Stimulated activated CD4-positive, alpha-beta T cell treated with anti-CD3 and anti-CD28 coated beads, Interleukin-1b, Interleukin-23, amount 100 ng/mL, for 48 hours (primary cell): ENCODE data around the gene CACUL1.
"Not testable (repeated sequence)": the region's sequence is repeated elsewhere in the genome, so short reads cannot be mapped to it uniquely, and the experiment has no call there.

Experiments
- DNase-seq: peaks from one replicate; pipeline ENCODE4 v3.0.0-alpha.2; 2020

Gene CACUL1

DNA sequence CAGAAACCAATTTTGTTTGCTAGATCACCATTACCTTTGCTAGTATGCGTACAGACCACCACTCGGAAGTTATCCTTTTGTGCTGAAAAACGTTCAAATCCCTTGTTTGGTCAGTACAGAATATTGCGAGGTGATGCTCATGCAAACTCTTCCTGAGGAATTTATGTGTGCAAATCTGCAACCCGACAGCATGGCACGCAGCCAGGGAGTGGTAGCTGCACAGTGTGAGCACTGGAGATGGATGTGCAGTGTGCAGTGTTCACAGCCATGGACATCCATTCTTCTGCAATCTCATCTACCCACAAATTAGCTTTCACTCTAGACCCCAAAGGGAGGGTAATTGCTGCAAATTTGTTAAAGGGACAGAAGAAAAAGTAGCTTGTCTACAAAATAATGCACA is 72.2 kb downstream of the CACUL1 start:
- DNase-seq = no peak

DNA sequence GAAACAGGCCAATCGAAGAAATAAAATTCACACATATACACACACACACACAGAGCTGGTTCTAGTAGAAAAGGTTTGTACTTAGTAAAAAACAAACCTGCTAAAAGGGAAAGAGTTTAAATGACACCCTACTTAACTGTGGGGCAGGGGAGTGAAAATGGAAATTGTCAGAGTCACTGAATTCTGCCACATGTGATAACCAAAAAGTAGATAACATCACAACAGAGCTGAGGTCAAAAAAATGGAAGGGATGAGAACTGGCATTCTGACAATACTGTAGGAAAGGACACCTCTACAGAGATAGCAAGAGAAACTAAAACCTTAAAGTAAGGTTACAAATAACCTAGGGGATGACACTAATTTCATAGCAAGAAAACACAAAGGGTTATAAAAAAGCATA is 74.6 kb downstream of the CACUL1 start:
- no peak for DNase-seq

GRCh38 chr10:118674226-118674919 is 80.4 kb downstream of the CACUL1 start:
- no peak for DNase-seq

DNA sequence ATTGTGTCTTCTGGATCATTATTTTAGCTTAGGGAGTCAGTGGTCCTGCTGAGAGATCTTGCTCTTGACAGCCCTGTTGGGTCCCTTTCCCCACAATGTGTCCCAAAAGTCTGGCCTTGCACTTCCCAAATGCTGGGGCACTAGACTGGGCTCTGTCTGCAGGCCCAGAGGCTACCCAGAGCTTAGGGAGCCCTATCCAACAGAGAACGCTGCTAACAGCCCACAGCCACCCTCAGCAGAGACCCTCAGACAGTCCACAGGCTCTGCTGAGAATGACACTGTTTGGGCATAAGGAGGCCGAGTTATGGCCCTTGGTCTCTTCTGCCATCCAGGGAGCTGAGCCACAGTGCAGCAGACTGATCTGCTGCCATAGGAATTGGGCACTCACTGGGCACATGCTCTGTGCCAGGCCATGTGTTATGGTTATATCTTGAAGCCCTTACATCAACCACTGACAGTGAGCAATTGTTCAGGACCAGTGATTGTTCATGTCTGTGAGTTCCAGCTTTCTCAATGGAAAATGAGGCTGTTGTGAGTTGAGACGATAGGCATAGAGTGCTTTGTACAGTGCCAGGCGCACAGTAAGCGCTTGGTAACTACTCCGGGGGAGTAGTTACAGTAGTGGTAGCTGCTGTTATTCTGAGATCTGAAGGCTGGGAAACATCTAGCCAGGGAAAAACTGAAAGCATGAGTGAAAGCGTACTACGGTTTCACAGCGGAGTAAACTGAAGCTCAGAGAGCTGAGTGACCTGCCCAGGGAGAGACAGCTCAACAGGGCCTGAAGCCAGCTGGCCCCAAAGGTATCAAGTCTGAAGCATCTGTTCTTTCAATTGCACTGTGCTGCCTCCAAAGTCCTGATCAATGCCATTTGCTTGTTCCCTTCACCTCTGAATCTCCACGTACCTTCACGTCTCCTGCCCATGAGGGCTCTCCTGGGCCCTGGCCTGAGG is 81.7 kb downstream of the CACUL1 start:
- no peak for DNase-seq

DNA sequence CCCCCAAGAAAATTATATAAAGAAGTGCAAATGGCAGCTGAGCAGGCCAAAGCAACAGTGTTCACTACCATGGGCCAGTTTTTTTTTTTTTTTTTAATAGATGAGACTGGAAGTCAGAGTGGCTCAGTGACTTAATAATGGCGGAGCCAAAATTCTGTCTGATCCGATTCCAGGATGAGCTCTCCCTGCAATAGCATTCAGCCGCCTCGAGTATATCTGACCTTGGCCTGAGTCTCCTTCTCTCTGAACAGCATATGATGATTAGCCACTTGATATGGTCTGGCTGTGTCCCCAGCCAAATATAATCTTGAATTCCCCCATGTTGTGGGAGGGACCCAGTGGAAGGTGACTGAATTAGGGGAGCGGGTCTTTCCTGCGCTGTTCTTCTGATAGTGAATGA is 82.6 kb downstream of the CACUL1 start:
- DNase-seq = no peak

- DNase-seq = not testable (repeated sequence)
Measured at GRCh38 chr10:118671221-118671620, 83.5 kb downstream of the CACUL1 start.

GRCh38 chr10:118670472-118671124 is 84.2 kb downstream of the CACUL1 start:
- DNase-seq = no peak

- DNase-seq = no peak
Measured at GRCh38 chr10:118669835-118670234, 84.9 kb downstream of the CACUL1 start.

DNA sequence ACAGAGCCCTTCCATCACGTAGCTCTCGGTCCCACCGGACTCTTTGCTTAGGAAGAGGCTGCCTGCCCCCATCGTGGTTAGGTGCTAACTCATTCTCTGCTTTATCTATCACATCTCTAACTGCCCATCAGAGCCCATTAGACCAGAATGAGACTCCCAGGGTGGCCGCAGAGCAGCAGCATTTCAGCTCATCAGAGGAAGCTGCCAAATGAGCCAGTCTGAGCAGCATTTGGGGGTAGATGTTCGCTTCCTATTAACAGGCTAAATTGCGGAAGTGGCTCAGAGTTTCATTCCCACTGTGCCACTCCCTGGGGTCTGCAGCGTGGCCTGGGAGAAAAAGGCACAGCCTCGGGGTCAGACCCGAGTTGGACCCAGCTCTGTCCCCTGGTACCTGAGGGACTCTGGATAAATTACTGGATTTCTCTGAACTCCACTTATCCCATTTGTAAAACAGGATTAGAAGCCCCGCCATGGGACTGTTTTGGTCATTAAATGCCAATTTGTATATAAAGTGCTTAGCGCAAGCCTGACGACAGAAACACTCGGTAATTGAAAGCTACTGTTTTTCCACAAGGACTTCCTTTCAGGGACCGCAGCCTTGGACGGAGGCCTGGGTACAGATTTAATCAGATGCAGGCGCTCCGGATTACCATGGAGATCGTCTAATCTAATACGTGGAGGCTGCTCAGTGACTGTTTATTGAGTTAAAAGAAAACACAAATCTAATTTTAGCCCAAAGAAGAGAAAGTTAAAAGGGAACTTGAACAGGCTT is 85.6 kb downstream of the CACUL1 start:
- no peak for DNase-seq

DNA sequence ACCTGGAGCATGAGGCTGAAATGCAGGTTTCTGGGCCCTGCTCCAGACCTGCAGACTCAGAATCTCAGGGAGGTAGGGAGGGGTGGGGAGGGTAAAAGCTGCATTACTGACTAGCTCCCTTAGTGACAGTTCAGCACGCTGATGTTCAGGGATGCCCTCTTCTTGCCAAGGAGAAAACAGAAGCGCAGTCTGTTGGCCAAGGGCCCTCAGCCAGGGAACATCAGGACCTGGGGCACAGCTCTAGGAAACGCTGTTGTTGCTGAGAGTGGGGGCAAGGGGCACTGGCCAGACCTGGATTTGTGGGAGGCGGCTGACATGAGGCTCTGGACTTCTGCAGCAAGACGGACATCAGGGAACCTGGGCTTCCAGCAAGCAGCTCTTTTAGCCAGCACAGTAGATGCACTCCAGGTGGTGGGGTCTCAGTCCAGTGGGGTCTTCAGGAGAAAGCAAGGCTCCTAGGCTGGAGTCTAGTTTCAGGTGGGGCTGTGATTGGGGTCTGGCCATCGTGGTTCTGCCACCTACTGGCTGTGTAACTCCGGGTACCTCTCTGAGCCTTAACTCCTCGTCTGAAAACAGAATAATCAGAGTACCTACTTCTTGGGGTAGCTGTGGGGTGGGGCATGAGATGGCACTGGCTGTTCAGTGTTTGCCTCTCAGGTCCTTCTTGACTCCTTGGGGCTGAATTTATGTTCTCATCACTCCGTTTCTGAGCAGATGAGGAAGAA is 86.4 kb downstream of the CACUL1 start:
- no peak for DNase-seq

- no peak for DNase-seq
Measured at GRCh38 chr10:118667732-118668131, 87.0 kb downstream of the CACUL1 start.

- no peak for DNase-seq
Measured at GRCh38 chr10:118666350-118666749, 88.4 kb downstream of the CACUL1 start.

GRCh38 chr10:118664321-118664720 is 90.4 kb downstream of the CACUL1 start:
- DNase-seq = no peak

- no peak for DNase-seq
Measured at GRCh38 chr10:118663176-118663575, 91.6 kb downstream of the CACUL1 start.

DNA sequence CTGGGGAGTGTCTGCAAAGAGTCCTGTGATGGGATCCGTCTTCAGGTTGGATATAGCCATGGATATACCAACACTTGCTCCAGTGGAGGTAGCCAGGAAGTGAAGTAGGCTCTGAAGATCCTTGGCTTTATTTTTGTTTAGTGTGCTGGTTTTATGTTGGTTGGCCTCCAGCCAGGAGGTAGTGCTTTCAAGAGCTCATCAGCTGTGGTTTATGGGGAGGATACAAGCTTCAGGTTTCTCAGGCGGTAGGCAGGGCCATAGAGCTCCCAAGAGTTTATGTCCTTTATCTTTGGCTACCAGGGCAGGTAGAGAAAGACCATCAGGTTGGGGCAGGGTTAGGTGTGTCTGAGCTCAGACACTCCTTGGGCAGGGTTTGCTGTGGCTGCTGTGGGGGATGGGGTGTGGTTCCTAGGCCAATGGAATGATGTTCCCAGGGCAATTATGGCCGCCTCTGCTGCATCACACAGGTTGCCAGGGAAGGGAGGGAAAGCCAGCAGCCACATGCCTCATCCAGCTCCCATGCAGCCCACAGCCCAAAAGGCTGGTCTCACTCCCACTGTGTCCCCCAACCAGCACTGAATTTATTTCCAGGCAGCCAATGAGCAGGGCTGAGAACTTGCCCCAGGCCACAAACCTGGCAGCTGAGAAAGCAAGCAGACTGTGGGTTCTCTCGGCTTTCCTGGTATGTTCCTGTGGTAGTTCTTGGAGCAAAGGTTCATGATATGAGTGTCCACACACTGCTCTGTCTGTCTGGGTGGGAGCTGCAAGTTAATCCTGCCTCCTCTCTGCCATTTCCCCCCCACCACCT is 92.3 kb downstream of the CACUL1 start:
- no peak for DNase-seq

DNA sequence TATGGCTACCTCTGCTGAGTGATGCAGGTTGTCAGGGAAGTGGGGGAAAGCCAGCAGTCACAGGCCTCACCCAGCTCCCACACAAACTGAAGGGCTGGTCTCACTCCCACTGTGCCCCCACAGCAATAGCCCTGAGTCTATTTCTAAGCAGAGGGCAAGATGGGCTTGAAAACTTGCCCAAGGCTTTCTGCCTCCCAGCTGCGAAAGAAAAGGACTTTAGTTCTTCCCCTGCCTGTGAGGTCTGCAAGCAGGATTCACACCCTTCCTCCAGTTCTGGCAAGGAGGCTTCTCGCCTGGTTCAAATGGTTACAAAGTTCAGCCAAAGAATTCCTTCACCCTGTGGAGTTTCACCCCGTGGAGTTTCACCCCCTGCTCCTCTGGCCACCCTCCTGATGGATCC is 96.0 kb downstream of the CACUL1 start:
- DNase-seq = no peak

DNA sequence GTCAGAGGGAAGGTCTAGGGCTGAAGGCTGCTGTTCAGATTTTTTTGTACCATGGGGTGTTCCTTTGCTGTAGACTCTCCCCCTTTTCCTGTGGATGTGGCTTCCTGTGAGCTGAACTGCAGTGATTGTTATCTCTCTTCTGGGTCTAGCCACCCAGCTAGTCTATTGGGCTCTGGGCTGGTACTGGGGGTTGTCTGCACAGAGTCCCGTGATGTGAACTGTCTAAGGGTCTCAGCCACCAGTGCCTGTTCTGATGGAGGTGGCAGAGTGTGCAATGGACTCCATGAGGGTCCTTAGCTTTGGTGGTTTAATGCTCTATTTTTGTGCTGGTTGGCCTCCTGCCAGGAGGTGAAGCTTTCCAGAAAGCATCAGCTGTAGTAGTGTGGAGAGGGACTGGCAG is 96.6 kb downstream of the CACUL1 start:
- DNase-seq = not testable (repeated sequence)

DNA sequence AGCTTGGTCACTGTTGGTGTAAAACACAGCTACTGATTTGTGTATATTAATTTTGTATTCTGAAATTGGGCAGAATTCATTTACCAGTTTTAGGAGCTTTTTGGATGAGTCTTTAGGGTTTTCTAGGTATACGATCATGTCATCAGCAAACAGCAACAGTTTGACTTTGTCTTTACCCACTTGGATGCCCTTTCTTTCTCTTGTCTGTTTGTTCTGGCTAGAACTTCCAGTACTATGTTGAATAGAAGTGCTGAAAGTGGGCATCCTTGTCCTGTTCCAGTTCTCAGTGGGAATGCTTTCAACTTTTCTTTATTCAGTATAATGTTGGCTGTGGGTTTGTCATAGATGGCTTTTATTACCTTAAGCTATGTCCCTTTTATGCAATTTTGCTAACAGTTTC is 109.5 kb downstream of the CACUL1 start:
- DNase-seq = not testable (repeated sequence)

GRCh38 chr10:118642228-118642627 is 112.5 kb downstream of the CACUL1 start:
- DNase-seq = no peak

DNA sequence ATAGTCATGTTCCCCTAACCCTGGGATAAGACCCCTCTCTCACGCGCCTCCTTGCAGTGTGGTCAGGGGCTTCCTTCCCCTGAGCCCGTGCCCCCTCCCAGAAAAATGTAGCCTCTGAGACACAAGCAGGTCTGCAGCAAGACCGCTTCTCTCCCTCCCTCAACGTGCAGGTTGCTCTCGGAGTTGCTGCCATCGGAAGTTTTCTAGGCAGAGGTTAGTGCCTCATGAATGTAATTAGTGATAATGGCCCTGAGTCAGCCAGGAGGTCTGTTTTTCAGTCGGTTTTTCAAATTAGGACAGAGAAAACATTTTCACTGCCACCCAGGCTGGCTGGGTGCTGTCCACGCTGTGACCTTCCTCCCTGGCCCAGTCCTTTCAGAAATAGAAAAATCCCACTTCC is 116.1 kb downstream of the CACUL1 start:
- DNase-seq = no peak

- no peak for DNase-seq
Measured at GRCh38 chr10:118635674-118636402, 118.9 kb downstream of the CACUL1 start.
